Activated T-helper 1 cell treated with anti-CD3 and anti-CD28 coated beads, Interleukin-12 subunit alpha, Interleukin-12 subunit beta, Interleukin-2, Interleukin-4 antibody, amounts not matched to agents 30 ng/mL and 10 ng/mL and 1 ng/mL, durations not matched to agents 14 hours and 24 hours and 36 hours (primary cell): ENCODE results near the gene PKLR. TPM values are rescaled to one million over a fixed set of nuclear protein-coding genes. Genes with fewer than 3 reads are reported as not detected.
A peak's percentile ranks its signal among the peaks of the same experiment; 100 is the strongest.

Experiments
- DNase-seq: peaks from one replicate; pipeline ENCODE4 v3.0.0; 2021; ENCODE audit warnings: low spot score
- H3K27ac Mint-ChIP-seq: one replicate; pipeline ENCODE4 v1.8.0; 2021; ENCODE audit warnings: mild to moderate bottlenecking, mixed read lengths
- H3K27me3 Mint-ChIP-seq: one replicate; pipeline ENCODE4 v1.8.0; 2022; ENCODE audit warnings: mild to moderate bottlenecking, moderate library complexity, mixed read lengths; ENCODE audit not compliant: insufficient read depth
- H3K36me3 Mint-ChIP-seq: one replicate; pipeline ENCODE4 v1.8.0; 2021; ENCODE audit warnings: low read depth, mixed read lengths
- H3K4me1 Mint-ChIP-seq: one replicate; pipeline ENCODE4 v1.8.0; 2021; ENCODE audit warnings: low read depth, mixed read lengths
- H3K4me3 Mint-ChIP-seq: one replicate; pipeline ENCODE4 v1.8.0; 2021; ENCODE audit warnings: mild to moderate bottlenecking, moderate library complexity, mixed read lengths
- H3K9me3 Mint-ChIP-seq: one replicate; pipeline ENCODE4 v1.8.0; 2021; ENCODE audit warnings: mixed read lengths
- intact Hi-C: fragments of 100-400 bp; cut with micrococcal nuclease; formaldehyde crosslinking; loops from one replicate; pipeline ENCODE4 v1.15.1; 2024
- total RNA-seq: library from RNA; stranded (reverse); gene quantifications from 2 replicates; pipeline ENCODE4 v1.2.3, GENCODE V29; 2022

The PKLR gene
- total RNA-seq, 1 donor from 2014 or later, result 0.05 TPM

DNA sequence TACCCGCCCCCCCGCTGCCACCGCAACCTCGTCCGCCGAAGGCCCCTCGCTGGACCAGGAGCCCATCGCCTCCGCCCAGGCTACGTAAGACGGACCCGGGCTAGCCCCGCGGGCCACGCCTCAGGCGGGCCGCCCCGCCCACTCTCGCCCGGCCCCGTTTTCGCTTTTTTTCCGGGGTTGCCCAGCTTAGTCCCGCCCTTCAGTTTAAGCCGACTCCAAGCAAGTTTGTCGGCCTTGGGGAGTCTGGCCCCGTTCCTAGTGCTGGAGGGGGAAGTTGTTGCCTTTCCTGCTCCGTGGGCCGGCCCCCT lies 22.4 kb upstream of the PKLR start:
- intact Hi-C loops, result loop anchor here (1.0 to 10.0 kb wide), 18 partner anchors 15 to 1649 kb away; partner anchors contain the start of genes ARHGEF2, CLK2, DPM3 and ENTREP3
- peak; percentile 83 for DNase-seq
- Mint-ChIP-seq H3K4me3 (peak overlapping the region; percentile 86), H3K27ac (peak overlapping the region; percentile 75), H3K27me3 (no peaks in the 10 kb centered on the region), H3K9me3 (no peaks in the 10 kb centered on the region), H3K36me3 (peaks cover 7% of the 10 kb centered on the region), H3K4me1 (peaks cover 43% of the 10 kb centered on the region)

DNA sequence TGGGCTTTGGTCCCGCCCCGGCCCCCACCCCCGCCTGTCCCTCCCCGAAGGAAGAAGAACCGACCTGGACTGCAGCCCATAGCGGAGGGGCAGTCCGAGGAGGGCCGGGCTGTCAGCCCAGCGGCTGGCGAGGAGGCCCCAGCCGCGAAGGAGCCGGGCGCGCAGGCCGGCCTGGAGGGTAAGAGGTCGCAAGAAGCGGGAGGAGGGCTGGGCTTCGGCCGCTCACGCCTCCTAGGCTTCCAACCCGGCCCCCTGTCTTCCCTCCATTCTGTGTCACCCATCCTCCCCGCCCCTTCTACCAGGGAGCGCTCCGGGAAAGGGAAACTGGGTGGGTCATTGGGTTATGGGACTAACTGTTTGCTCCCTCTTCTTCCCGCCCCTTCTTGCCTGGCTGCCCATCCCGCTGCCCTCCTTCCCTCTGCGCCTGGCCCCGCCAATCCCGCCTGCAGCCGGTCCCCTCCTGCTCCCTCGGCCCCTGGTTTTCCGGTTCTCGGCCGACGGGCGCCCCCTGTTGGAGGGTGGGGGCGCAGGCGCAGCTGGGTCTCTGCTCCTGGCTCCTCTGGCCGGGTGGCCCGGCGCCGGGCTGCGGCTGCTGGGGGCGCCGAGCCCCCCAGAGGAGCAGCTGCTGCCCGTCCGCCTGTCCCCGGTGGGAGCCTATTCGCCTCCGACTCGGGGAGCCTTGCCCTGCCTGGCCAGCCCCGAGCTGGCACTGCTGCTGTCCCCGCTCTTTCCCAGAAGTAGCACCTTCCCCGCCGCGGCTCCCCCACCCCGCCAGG lies 21.9 kb upstream of the PKLR start:
- DNase-seq, result peak; percentile 83
- intact Hi-C loops, result loop anchor here (1.0 to 10.0 kb wide), 16 partner anchors 15 to 1648 kb away; partner anchors contain the start of genes ARHGEF2, DPM3, ENTREP3 and FDPS
- Mint-ChIP-seq H3K9me3 (no peaks in the 10 kb centered on the region), H3K27me3 (no peaks in the 10 kb centered on the region), H3K4me3 (peak overlapping the region; percentile 86), H3K36me3 (peaks cover 11% of the 10 kb centered on the region), H3K27ac (peak overlapping the region; percentile 58), H3K4me1 (peaks cover 49% of the 10 kb centered on the region)

DNA sequence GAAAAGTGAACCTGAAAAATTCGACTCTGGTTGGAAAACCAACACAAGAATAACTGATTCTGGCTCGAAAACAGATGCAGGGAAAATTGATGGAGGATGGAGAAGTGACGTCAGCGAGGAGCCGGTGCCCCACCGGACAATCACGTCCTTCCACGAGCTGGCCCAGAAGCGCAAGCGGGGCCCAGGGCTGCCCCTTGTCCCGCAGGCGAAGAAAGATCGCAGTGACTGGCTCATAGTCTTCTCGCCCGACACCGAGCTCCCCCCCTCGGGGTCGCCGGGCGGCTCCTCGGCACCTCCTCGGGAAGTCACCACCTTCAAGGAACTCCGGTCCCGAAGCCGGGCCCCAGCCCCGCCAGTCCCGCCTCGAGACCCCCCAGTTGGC lies 21.3 kb upstream of the PKLR start:
- intact Hi-C loops, result loop anchor here (2.0 to 10.0 kb wide), 7 partner anchors 114 to 1648 kb away; partner anchors contain the start of genes ARHGEF2, DPM3, ILF2 and MTX1
- Mint-ChIP-seq H3K4me1 (peaks cover 50% of the 10 kb centered on the region), H3K27ac (no peak overlapping the region), H3K36me3 (peaks cover 15% of the 10 kb centered on the region), H3K27me3 (no peaks in the 10 kb centered on the region), H3K4me3 (peak overlapping the region; percentile 73), H3K9me3 (no peaks in the 10 kb centered on the region)
- no peak for DNase-seq

DNA sequence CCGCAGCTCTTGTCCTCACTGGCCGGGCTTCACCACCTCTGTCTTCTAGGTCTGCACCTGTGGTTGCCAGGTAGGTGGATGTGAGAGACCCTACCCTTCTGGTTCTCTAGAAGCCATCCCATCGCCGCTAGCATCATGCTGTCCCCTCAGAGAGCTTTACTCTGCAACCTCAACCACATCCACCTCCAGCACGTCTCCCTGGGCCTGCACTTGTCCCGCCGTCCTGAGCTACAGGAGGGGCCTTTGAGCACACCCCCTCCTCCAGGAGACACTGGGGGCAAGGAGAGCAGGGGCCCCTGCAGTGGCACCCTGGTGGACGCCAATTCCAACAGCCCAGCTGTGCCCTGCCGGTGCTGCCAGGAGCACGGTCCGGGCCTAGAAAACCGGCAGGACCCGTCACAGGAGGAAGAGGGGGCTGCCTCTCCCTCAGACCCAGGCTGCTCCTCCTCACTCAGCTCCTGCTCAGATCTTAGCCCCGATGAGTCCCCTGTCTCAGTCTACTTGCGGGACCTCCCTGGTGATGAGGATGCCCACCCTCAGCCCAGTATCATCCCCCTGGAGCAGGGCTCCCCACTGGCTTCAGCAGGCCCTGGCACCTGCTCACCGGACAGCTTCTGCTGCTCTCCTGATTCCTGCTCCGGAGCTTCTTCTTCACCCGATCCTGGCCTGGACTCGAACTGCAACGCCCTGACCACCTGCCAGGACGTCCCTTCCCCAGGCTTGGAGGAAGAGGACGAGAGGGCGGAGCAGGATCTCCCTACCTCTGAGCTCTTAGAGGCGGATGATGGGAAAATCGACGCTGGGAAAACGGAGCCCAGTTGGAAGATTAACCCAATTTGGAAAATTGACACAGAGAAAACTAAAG lies 20.6 kb upstream of the PKLR start:
- peak overlapping the region; percentile 73 for H3K4me3 Mint-ChIP-seq
- no peak overlapping the region for H3K27ac Mint-ChIP-seq
- intact Hi-C loops, result loop anchor here (2.0 to 10.0 kb wide), 7 partner anchors 113 to 1647 kb away; partner anchors contain the start of genes ARHGEF2, DPM3, ILF2 and MTX1
- H3K4me1 Mint-ChIP-seq, result peaks cover 50% of the 10 kb centered on the region
- no peak for DNase-seq
- no peaks in the 10 kb centered on the region for H3K27me3 Mint-ChIP-seq
- H3K36me3 Mint-ChIP-seq, result peaks cover 18% of the 10 kb centered on the region
- H3K9me3 Mint-ChIP-seq, result no peaks in the 10 kb centered on the region

DNA sequence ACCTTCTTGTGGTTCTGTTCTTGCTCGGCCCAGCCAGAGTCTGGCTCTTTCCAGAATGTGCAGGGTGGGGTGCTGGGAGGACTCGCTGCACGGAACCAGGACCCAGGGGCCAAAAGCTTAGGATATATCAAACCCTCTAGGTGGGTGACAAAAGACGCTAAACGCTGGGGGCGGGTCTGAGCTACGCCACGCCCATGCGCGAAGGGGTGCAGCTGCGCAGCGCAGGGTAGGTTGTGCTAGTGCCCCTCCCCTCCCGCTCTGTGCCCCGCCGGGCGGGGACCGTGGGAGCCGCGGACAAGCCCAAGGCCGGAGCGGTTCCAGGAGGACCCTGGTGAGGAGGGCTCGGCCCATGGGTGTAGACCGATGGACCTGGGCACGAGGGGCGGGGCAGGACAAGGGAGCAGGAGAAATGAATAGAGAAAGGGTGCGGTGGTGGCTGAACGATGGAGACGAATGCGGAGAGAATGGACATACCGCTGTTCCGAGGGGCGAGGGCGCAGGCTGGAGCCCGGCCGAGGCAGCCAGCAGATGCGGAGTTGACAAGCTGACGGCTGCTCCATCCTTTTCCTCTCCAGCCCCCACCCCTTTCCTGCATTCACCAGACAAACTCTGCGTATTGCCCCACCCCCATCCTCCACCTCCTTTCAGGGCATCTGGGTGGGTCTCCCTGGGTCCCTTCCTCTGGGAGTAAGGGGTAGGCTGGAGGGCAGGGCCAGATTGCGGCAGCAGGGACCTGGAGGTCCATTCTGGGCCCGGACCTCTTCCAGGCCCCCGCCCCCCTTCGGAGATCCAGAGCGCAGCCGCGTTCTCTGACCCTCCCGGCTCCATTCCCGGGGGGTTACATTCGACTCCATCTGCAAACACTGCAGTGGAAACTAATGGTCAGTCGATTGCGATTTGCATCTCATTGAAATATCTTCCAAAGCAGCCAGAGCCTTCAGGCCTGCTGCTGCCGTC lies 19.7 kb upstream of the PKLR start, which contains the start of gene RUSC1:
Gene RUSC1 (plus strand): TSS at position 234 of the 957 bp plus-strand sequence. CDS start 880 bp downstream, outside the sequence.
- Mint-ChIP-seq H3K27me3 (no peaks in the 10 kb centered on the region), H3K9me3 (no peaks in the 10 kb centered on the region), H3K36me3 (peaks cover 21% of the 10 kb centered on the region), H3K27ac (no peak within 1 kb of the TSS), H3K4me1 (peaks cover 45% of the 10 kb centered on the region), H3K4me3 (peak within 1 kb of the TSS; percentile 51)
- peak; percentile 71 for DNase-seq
- intact Hi-C loops, result loop anchor here (5.0 to 10.0 kb wide), 6 partner anchors 179 to 1646 kb away; partner anchors contain the start of genes ARHGEF2, DPM3, ILF2 and NPR1

DNA sequence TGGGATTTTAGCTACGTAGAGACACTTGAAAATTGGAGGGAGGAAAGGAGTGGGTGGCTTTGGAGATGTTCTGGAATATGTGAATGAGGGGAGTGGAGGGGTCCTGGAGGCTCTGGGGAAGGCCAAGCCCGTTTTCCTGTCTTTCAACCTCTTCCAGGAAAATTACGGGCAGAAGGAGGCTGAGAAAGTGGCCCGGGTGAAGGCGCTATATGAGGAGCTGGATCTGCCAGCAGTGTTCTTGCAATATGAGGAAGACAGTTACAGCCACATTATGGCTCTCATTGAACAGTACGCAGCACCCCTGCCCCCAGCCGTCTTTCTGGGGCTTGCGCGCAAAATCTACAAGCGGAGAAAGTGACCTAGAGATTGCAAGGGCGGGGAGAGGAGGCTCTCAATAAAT lies 19.0 kb upstream of the PKLR start:
- H3K36me3 Mint-ChIP-seq, result peaks cover 21% of the 10 kb centered on the region
- intact Hi-C loops, result loop anchor here (5.0 to 10.0 kb wide), 6 partner anchors 178 to 1645 kb away; partner anchors contain the start of genes ARHGEF2, DPM3, ILF2 and NPR1
- H3K27me3 Mint-ChIP-seq, result no peaks in the 10 kb centered on the region
- H3K9me3 Mint-ChIP-seq, result no peaks in the 10 kb centered on the region
- H3K27ac Mint-ChIP-seq, result no peak overlapping the region
- peak overlapping the region; percentile 51 for H3K4me3 Mint-ChIP-seq
- DNase-seq, result no peak
- H3K4me1 Mint-ChIP-seq, result peaks cover 42% of the 10 kb centered on the region

DNA sequence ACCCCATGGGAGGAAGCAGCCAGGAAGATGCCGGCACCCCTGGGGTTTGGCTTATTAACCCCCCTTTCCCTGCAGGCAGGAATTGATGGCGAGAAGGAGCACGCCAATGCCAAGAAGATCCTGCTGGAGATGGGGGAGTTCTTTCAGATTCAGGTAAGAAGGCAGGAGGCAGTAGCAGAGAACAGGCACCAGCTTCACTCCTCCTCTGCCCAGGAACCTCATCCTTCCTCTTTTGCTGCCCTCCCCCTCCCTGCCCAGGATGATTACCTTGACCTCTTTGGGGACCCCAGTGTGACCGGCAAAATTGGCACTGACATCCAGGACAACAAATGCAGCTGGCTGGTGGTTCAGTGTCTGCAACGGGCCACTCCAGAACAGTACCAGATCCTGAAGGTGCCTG lies 18.3 kb upstream of the PKLR start:
- DNase-seq, result no peak
- Mint-ChIP-seq H3K9me3 (no peaks in the 10 kb centered on the region), H3K4me1 (peaks cover 42% of the 10 kb centered on the region), H3K27me3 (no peaks in the 10 kb centered on the region), H3K4me3 (no peak overlapping the region), H3K27ac (no peak overlapping the region), H3K36me3 (peaks cover 21% of the 10 kb centered on the region)
- intact Hi-C loops, result no loop called here

DNA sequence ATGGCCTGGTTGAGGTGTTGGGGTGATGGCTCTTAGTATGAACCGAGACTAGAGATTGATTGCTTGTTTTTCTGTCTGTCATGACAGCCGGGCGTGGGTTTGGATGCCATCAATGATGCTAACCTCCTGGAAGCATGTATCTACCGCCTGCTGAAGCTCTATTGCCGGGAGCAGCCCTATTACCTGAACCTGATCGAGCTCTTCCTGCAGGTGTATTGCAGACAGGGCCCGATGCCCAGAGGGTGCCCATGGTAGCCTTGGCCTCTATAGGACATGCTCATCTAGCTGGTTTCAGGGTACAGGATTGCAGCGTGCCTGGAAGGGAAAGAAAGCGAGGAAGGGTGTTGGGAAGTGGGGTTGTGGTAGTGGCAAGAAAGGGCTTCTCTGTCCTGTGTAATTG lies 16.8 kb upstream of the PKLR start:
- Mint-ChIP-seq H3K27me3 (no peaks in the 10 kb centered on the region), H3K27ac (no peak overlapping the region), H3K4me3 (no peak overlapping the region), H3K36me3 (peaks cover 29% of the 10 kb centered on the region), H3K4me1 (peaks cover 48% of the 10 kb centered on the region), H3K9me3 (no peaks in the 10 kb centered on the region)
- DNase-seq, result no peak
- intact Hi-C loops, result no loop called here

DNA sequence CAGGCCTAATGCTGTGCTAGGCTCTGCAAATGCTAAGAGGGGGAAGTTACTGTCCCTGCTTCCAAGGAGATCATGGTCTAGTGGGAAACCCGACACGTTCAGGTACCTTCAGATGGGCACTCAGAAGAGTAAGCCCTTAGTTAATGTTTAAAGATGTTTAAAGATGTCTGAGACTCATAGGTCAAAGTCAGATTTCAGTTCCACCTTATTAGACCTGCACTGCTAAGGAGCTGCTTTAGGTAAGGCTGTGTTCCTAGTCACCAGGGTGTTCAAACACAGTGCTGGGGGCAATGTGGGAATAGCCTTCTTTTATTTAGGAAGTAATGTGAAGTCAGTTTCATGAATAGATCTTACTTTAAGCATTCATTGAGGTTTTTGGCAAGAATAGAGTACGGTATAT lies 15.7 kb upstream of the PKLR start:
- no peak for DNase-seq
- H3K4me3 Mint-ChIP-seq, result no peak overlapping the region
- peaks cover 49% of the 10 kb centered on the region for H3K4me1 Mint-ChIP-seq
- H3K9me3 Mint-ChIP-seq, result no peaks in the 10 kb centered on the region
- intact Hi-C loops, result no loop called here
- H3K27me3 Mint-ChIP-seq, result no peaks in the 10 kb centered on the region
- no peak overlapping the region for H3K27ac Mint-ChIP-seq
- H3K36me3 Mint-ChIP-seq, result peaks cover 35% of the 10 kb centered on the region

DNA sequence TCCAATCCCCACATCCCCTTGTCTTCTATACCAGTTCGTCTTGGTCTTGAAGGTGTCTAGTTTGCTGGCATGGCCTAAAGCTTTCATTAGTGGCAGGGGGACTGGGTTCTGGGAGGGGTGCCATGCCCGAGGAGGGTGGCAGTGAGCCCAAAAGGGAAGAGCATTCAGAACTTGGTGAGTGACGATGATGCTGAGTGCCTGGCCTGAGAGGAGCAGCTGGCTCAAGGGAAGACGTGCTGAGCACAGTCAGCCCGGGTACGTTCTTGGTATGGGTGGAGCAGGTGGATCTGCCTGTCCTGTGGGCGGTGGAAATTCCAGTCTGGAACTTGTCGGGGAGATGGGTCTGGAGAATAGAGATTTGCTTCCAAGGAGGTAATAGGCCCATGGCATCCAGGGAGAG lies 12.0 kb upstream of the PKLR start:
- Mint-ChIP-seq H3K9me3 (no peaks in the 10 kb centered on the region), H3K4me1 (peaks cover 41% of the 10 kb centered on the region), H3K27ac (peak overlapping the region; percentile 24), H3K27me3 (no peaks in the 10 kb centered on the region), H3K4me3 (no peak overlapping the region), H3K36me3 (peaks cover 43% of the 10 kb centered on the region)
- no peak for DNase-seq
- intact Hi-C loops, result no loop called here

DNA sequence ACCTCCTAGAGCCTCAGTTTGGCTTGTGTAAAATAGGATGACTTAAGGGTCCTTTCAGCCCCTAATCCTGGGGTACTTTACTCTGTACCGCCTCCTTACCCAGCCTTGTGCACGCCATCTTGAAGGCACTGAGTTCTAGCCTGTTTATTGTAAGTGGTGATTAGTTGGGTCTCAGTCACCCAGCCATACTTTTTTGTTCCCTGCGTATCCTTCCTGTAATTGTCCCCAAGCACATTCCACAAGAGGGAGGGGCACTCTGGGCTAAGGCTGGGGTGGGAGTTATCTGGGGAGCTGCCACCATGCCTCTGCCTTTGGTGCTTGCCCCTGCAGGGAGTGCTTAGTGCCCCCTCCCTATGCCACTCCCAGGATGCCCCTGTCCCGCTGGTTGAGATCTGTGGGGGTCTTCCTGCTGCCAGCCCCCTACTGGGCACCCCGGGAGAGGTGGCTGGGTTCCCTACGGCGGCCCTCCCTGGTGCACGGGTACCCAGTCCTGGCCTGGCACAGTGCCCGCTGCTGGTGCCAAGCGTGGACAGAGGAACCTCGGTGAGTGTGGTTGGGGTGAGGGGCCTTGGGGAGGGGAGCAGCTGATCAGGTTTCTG lies 8.3 kb upstream of the PKLR start:
- Mint-ChIP-seq H3K36me3 (peaks cover 31% of the 10 kb centered on the region), H3K4me3 (peak overlapping the region; percentile 92), H3K27ac (peak overlapping the region; percentile 93), H3K9me3 (no peaks in the 10 kb centered on the region), H3K4me1 (peaks cover 38% of the 10 kb centered on the region), H3K27me3 (no peaks in the 10 kb centered on the region)
- no peak for DNase-seq
- intact Hi-C loops, result loop anchor here (2.0 kb wide), 1 partner anchor 379 kb away; the partner anchor contains the start of genes DAP3 and YY1AP1
